AG04449 (cell line): ENCODE results near the gene EVC2.

Source experiments
- CTCF ChIA-PET: fragments of 350-600 bp; formaldehyde crosslinking; extraction: SDS; loops from one replicate; lab custom pipeline; 2021; ENCODE audit warnings: antibody characterized with exemption; lab: Yijun Ruan, JAX
- POLR2A ChIA-PET: fragments of 400-600, 350-600 bp; formaldehyde crosslinking; extraction: SDS; loops from one replicate; lab custom pipeline; 2020; ENCODE audit warnings: antibody characterized with exemption, inconsistent platforms; lab: Yijun Ruan, JAX
- DNase-seq: peaks from one replicate; pipeline ENCODE4 v3.0.0-alpha.2; 2010; ENCODE audit warnings: low read depth, low spot score
- H3K4me3 ChIP-seq: 2 replicates; pipeline ENCODE4 v1.5.1; 2011; ENCODE audit warnings: low read depth, mild to moderate bottlenecking, control low read depth, low read length
- TF ChIP-seq, protein P1 (sequence below): IDR thresholded peaks from one replicate; pipeline ENCODE4 v1.5.1; 2011; ENCODE audit warnings: mild to moderate bottlenecking, moderate library complexity, low read length, control low read depth, inconsistent platforms; ENCODE audit not compliant: insufficient read depth; ENCODE audit errors: missing control alignments

Gene EVC2

DNA sequence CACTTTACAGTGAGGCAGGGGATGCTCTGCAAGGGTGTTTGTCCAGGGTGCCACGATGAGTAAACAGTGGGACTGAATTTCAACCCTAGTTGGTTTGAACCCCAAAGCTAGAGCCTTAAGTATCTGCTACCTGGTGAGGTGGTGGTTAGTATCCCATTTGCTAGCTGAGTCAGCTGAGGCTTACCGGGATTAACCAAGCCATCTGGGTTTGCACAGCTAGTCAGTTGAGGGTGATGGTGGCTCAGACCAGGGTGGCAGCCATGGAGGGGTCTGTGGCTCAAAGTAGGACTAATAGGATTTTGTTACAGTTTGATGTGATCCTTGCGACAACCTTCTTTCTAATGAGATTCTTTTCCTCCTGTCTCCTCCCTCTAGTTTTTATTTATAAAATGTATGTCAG lies 4.6 kb upstream of the EVC2 start:
- ChIA-PET CTCF (no interaction called here), POLR2A (interaction anchor here (0.6 to 1.3 kb wide), 5 partner anchors 10 to 662 kb away, joined by 3 to 4 read pairs (median 3); partner anchors contain the start of gene STK32B)
- H3K4me3 ChIP-seq = peak overlapping the region; percentile 76; the same call in 1 of the 2 replicates
- TF ChIP-seq, protein P1, sequence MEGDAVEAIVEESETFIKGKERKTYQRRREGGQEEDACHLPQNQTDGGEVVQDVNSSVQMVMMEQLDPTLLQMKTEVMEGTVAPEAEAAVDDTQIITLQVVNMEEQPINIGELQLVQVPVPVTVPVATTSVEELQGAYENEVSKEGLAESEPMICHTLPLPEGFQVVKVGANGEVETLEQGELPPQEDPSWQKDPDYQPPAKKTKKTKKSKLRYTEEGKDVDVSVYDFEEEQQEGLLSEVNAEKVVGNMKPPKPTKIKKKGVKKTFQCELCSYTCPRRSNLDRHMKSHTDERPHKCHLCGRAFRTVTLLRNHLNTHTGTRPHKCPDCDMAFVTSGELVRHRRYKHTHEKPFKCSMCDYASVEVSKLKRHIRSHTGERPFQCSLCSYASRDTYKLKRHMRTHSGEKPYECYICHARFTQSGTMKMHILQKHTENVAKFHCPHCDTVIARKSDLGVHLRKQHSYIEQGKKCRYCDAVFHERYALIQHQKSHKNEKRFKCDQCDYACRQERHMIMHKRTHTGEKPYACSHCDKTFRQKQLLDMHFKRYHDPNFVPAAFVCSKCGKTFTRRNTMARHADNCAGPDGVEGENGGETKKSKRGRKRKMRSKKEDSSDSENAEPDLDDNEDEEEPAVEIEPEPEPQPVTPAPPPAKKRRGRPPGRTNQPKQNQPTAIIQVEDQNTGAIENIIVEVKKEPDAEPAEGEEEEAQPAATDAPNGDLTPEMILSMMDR = no peak
- no peak for DNase-seq

DNA sequence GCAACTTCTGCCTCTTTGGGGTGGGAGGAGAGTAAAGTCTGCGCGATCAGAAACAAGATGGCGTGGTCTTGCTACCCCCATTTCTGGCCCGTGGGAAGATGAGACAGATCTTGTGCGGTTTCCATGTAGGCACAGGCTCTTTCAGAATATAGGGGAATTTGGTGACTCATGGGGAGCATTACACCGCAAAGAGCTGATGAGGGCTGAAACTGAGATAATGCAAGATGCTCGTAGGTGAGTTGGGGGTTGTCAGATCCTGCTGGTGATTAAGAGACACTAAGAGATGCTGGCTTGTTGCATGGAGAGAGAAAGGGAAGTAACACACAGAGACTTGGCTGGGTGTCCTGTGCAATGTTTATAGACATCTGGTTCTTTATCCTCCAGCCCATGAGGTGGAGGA lies 4.2 kb upstream of the EVC2 start:
- ChIA-PET POLR2A (interaction anchor here (0.6 to 1.3 kb wide), 5 partner anchors 10 to 661 kb away, joined by 3 to 4 read pairs (median 3); partner anchors contain the start of gene STK32B), CTCF (no interaction called here)
- no peak for DNase-seq
- peak overlapping the region; percentile 76 for H3K4me3 ChIP-seq
- TF ChIP-seq, protein P1 = no peak

DNA sequence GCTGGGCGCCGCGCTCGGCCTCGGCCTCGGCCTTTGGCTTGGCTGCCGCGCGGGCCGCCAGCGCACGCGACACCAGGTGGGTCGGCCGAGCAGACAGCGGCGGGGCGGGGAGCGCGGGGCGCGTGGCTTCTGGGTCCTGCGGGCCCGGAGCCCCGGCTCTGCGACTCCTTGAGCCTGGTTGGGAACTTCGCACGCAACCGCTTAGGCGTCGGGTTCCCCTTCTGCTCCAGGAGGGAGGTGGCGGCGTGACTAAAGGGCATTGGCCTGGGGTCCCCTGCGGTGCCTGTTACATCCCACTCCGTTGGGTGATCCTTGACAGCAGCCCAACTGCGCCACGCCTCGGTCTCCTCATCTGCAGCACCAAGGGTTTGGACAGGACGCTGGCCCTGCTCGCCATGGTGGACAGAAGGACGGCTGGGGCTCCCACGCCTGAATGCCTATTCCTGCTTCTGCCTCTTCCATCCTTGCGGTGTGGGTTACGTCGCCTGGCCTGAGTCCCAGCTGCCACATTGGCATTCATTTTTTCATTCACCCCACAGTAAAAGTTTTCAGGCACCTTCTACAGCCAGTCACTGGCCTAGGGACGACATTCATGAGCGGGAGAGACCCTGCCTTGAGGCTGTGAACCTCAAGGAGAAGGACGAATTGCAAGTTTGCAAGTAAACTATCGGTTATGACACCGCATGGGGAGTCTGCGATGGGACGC lies 3.3 kb upstream of the EVC2 start:
- ChIA-PET POLR2A (no interaction called here), CTCF (interaction anchor here (0.7 to 1.6 kb wide), 3 partner anchors 17 to 70 kb away, joined by 3 read pairs; no protein-coding TSS in a partner anchor)
- DNase-seq = no peak
- peak overlapping the region; percentile 76 for H3K4me3 ChIP-seq
- TF ChIP-seq, protein P1 = no peak

DNA sequence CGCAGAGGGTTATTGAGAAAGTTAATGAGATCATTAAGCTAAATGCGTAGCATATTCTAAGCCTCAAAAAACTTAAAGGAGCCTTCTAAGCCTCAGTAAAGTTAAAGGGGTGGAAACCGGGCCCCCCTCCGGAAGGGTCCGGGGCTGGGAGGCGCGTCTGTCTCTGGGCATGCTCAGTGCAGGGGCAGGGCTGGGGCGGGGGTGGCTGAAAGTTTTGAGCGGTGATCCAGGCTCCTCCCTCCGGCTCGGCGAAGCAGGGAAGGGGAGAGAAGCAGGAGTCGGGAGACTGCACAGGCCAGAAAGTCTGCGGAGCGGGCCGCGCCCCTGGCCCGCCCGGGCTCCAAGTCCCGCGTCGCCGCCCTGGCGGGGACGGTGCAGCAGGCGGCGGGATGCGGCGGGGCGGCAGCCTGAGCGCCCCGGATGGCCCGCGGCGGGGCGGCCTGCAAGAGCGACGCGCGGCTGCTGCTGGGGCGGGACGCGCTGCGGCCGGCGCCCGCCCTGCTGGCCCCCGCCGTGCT lies 2.7 kb upstream of the EVC2 start, which contains the start of gene EVC:
Gene EVC, plus strand, starts transcription at position 241 of the 518 bp plus-strand sequence. Its CDS starts 180 bp downstream, at position 421.
- POLR2A ChIA-PET = interaction anchor here (0.6 kb wide), 1 partner anchor 11 kb away, joined by 3 read pairs; no protein-coding TSS in a partner anchor
- CTCF ChIA-PET = interaction anchor here (0.7 to 2.1 kb wide), 5 partner anchors 11 to 70 kb away, joined by 3 to 8 read pairs (median 3); no protein-coding TSS in a partner anchor
- DNase-seq = no peak
- TF ChIP-seq, protein P1 = no peak
- peak within 1 kb of the TSS; percentile 76 for H3K4me3 ChIP-seq

DNA sequence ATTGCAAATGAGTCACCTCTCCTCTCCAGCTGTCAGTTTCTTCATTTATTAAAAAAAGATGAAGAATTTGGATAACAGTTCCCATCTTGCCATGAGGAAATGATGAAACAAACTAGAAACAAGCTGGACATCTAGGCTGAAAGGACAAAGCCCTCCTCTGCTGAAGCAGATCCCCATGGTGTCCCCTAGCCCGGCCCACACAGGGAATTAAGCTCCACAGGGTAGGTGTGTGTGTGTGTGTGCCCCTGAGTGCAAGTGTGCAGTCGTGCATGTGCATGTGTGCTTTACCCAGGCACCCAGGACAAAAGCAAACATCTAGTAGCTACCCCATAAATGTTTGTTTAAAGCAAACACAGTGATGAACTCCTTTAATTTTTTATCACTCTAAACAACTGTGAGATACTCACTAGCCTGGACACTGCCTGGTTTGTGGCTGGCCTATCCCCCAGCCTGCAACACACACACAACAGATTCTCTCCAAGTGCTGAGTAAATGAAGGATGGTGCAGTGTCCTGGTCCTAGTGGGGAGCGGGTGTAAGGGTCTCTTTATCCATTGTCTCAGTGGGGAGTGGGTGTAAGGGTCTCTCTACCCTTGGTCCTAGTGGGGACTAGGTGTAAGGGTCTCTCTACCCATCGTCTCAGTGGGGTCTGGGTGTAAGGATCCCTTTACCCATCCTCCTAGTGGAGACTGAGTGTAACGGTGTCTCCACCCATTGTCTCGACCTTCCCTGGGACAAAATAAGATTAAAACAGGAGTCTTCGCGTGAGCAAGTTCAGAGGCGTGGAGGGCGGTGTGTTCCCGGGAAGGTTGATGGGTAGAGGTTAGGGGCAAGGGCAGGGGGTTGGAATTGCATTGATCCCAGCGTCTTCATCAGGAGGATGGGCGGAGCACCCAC lies 2.0 kb upstream of the EVC2 start:
- TF ChIP-seq, protein P1 = peak; percentile 21
- POLR2A ChIA-PET = interaction anchor here (0.6 kb wide), 1 partner anchor 12 kb away, joined by 3 read pairs; no protein-coding TSS in a partner anchor
- H3K4me3 ChIP-seq = peak overlapping the region; percentile 76
- CTCF ChIA-PET = interaction anchor here (0.7 to 3.3 kb wide), 12 partner anchors 12 to 103 kb away, joined by 3 to 18 read pairs (median 4); no protein-coding TSS in a partner anchor
- no peak for DNase-seq
